AG04449 (cell line): ENCODE data around the gene NBEA.

ENCODE experiments used
- CTCF ChIA-PET: fragments of 350-600 bp; formaldehyde crosslinking; extraction: SDS; loops from one replicate; lab custom pipeline; 2021; ENCODE audit warnings: antibody characterized with exemption; lab: Yijun Ruan, JAX
- POLR2A ChIA-PET: fragments of 400-600, 350-600 bp; formaldehyde crosslinking; extraction: SDS; loops from one replicate; lab custom pipeline; 2020; ENCODE audit warnings: antibody characterized with exemption, inconsistent platforms; lab: Yijun Ruan, JAX
- DNase-seq: peaks from one replicate; pipeline ENCODE4 v3.0.0-alpha.2; 2010; ENCODE audit warnings: low read depth, low spot score
- H3K4me3 ChIP-seq: 2 replicates; pipeline ENCODE4 v1.5.1; 2011; ENCODE audit warnings: low read depth, mild to moderate bottlenecking, control low read depth, low read length
- CTCF ChIP-seq: IDR thresholded peaks from one replicate; pipeline ENCODE4 v1.5.1; 2011; ENCODE audit warnings: mild to moderate bottlenecking, moderate library complexity, low read length, control low read depth, inconsistent platforms; ENCODE audit not compliant: insufficient read depth; ENCODE audit errors: missing control alignments

Gene NBEA

GRCh38 chr13:35252536-35253205 is 310.6 kb downstream of the NBEA start:
- no peak for DNase-seq
- TF ChIP-seq CTCF, result no peak
- POLR2A ChIA-PET, result no interaction called here
- no peak overlapping the region for H3K4me3 ChIP-seq
- CTCF ChIA-PET, result no interaction called here

GRCh38 chr13:35255241-35255640 is 313.2 kb downstream of the NBEA start:
- no peak for DNase-seq
- ChIA-PET POLR2A (no interaction called here), CTCF (no interaction called here)
- TF ChIP-seq CTCF, result no peak
- no peak overlapping the region for H3K4me3 ChIP-seq

- CTCF ChIA-PET, result no interaction called here
- no peak overlapping the region for H3K4me3 ChIP-seq
- DNase-seq, result no peak
- TF ChIP-seq CTCF, result no peak
- POLR2A ChIA-PET, result no interaction called here
Measured at GRCh38 chr13:35256459-35257148, 314.5 kb downstream of the NBEA start.

- no peak for TF ChIP-seq CTCF
- DNase-seq, result no peak
- CTCF ChIA-PET, result no interaction called here
- no peak overlapping the region for H3K4me3 ChIP-seq
- POLR2A ChIA-PET, result no interaction called here
Measured at GRCh38 chr13:35260316-35260715, 318.2 kb downstream of the NBEA start.

GRCh38 chr13:35266412-35266811 is 324.3 kb downstream of the NBEA start:
- CTCF ChIA-PET, result interaction anchor here (0.7 kb wide), 1 partner anchor 554 kb away, joined by 3 read pairs; no protein-coding TSS in a partner anchor
- TF ChIP-seq CTCF, result no peak
- POLR2A ChIA-PET, result no interaction called here
- no peak overlapping the region for H3K4me3 ChIP-seq
- DNase-seq, result no peak

GRCh38 chr13:35278917-35279316 is 336.8 kb downstream of the NBEA start:
- TF ChIP-seq CTCF, result no peak
- DNase-seq, result no peak
- no peak overlapping the region for H3K4me3 ChIP-seq
- ChIA-PET CTCF (no interaction called here), POLR2A (no interaction called here)
